Ascending aorta (tissue), 2 donors: ENCODE results near the gene OSBPL6. TPM values are rescaled to one million over a fixed set of nuclear protein-coding genes. Genes with fewer than 3 reads are reported as not detected.

ENCODE experiments used
- DNase-seq, 2 donors: peaks; one replicate each; pipeline ENCODE4 v3.0.0-alpha.2; 2019; ENCODE audit warnings: low spot score in 2 of 2
- H3K27ac ChIP-seq, 2 donors: fragments of 200-600 bp; sonication (generic); one replicate each; pipeline ENCODE4 v1.5.1; 2016 to 2017; ENCODE audit warnings: mild to moderate bottlenecking in 1 of 2
- H3K27me3 ChIP-seq: fragments of 200-600 bp; sonication (generic); one replicate; pipeline ENCODE4 v1.5.1; 2017
- H3K36me3 ChIP-seq, 2 donors: fragments of 200-600 bp; sonication (generic); one replicate each; pipeline ENCODE4 v1.5.1; 2016
- H3K4me1 ChIP-seq, 2 donors: fragments of 200-600 bp; sonication (generic); one replicate each; pipeline ENCODE4 v1.5.1; 2016 to 2017; ENCODE audit warnings: mild to moderate bottlenecking in 1 of 2
- H3K4me3 ChIP-seq, 2 donors: fragments of 200-600 bp; sonication (generic); one replicate each; pipeline ENCODE4 v1.5.1; 2016 to 2017; ENCODE audit warnings: mild to moderate bottlenecking in 1 of 2
- H3K9me3 ChIP-seq, 2 donors: fragments of 200-600 bp; sonication (generic); one replicate each; pipeline ENCODE4 v1.5.1; 2016
- CTCF ChIP-seq, 3 experiments: fragments of 200-600 bp in 2 of 3; fragments of 450-650 bp in 1 of 3; sonication (generic) in 2 of 3; IDR thresholded peaks; one replicate each; pipeline ENCODE4 v1.5.1; 2016 to 2019; ENCODE audit warnings: antibody characterized with exemption in 3 of 3, mild to moderate bottlenecking in 1 of 3, moderate library complexity in 1 of 3
- intact Hi-C: fragments of 100-400 bp; cut with DNase I; formaldehyde crosslinking; loops from one replicate; pipeline ENCODE4 v1.15.1; 2023
- total RNA-seq: library from RNA; depleted of rRNA; stranded (reverse); fragments of >200 nt; gene quantifications from one replicate; pipeline ENCODE4 v1.1.0, GENCODE V29; 2016

The OSBPL6 gene
- total RNA-seq, 1 donor from 2014 or later: 1.4 TPM

- no peaks in the 10 kb centered on the region for H3K27me3 ChIP-seq
- no peaks in the 10 kb centered on the region for H3K4me1 ChIP-seq
- H3K36me3 ChIP-seq: peaks cover 41 to 43% of the 10 kb centered on the region in 2 donors
- H3K27ac ChIP-seq: no peak overlapping the region
- TF ChIP-seq CTCF (IDR thresholded peaks at IDR 0.05): no peak
- no peaks in the 10 kb centered on the region for H3K9me3 ChIP-seq
- no peak overlapping the region for H3K4me3 ChIP-seq
- intact Hi-C loops: no loop called here
- DNase-seq: no peak
These were observed 233.1 kb downstream of the OSBPL6 start for GRCh38 chr2:178427458-178427857.

GRCh38 chr2:178428396-178428806 lies 234.1 kb downstream of the OSBPL6 start:
- Histone ChIP-seq H3K27me3 (no peaks in the 10 kb centered on the region), H3K27ac (no peak overlapping the region), H3K36me3 (peaks cover 49 to 51% of the 10 kb centered on the region in 2 donors), H3K9me3 (no peaks in the 10 kb centered on the region), H3K4me1 (no peaks in the 10 kb centered on the region), H3K4me3 (no peak overlapping the region)
- DNase-seq: no peak
- intact Hi-C loops: no loop called here
- TF ChIP-seq CTCF (IDR thresholded peaks at IDR 0.05): no peak

GRCh38 chr2:178429336-178429735 lies 235.0 kb downstream of the OSBPL6 start:
- H3K36me3 ChIP-seq: peaks cover 58 to 60% of the 10 kb centered on the region in 2 donors
- no peak overlapping the region for H3K27ac ChIP-seq
- no peaks in the 10 kb centered on the region for H3K27me3 ChIP-seq

GRCh38 chr2:178436662-178437061 lies 242.3 kb downstream of the OSBPL6 start:
- Histone ChIP-seq H3K27ac (no peak overlapping the region), H3K9me3 (no peaks in the 10 kb centered on the region), H3K27me3 (no peaks in the 10 kb centered on the region), H3K4me1 (no peaks in the 10 kb centered on the region), H3K4me3 (no peak overlapping the region), H3K36me3 (peaks cover 46 to 82% of the 10 kb centered on the region in 2 donors)
- intact Hi-C loops: no loop called here
- no peak for DNase-seq
- TF ChIP-seq CTCF (IDR thresholded peaks at IDR 0.05): no peak

More at GRCh38 chr2:178429336-178429735, 235.0 kb downstream of the OSBPL6 start:
- no peaks in the 10 kb centered on the region for H3K9me3 ChIP-seq
- TF ChIP-seq CTCF (IDR thresholded peaks at IDR 0.05): no peak
- no peak overlapping the region for H3K4me3 ChIP-seq
- intact Hi-C loops: no loop called here
- no peaks in the 10 kb centered on the region for H3K4me1 ChIP-seq
- no peak for DNase-seq

- H3K27ac ChIP-seq: peak overlapping the region; percentile 43 to 59
- TF ChIP-seq CTCF (IDR thresholded peaks at IDR 0.05): no peak
- H3K4me1 ChIP-seq: no peaks in the 10 kb centered on the region
- H3K27me3 ChIP-seq: no peaks in the 10 kb centered on the region
- no peak overlapping the region for H3K4me3 ChIP-seq
- no peak for DNase-seq
- peaks cover 37 to 81% of the 10 kb centered on the region in 2 donors for H3K36me3 ChIP-seq
- H3K9me3 ChIP-seq: no peaks in the 10 kb centered on the region
- intact Hi-C loops: no loop called here
These were observed 247.1 kb downstream of the OSBPL6 start for GRCh38 chr2:178441426-178441825.
